Measurements from ENCODE around the gene HYDIN. TPM values are rescaled to one million over a fixed set of nuclear protein-coding genes. Genes with fewer than 3 reads are reported as not detected.
"Not testable (repeated sequence)": the region's sequence is repeated elsewhere in the genome, so short reads cannot be mapped to it uniquely, and the experiment has no call there.

Gene HYDIN
- total RNA-seq, 1 donor from 2014 or later = 4.0 TPM

GRCh38 chr16:71185347-71185746 lies 45.2 kb downstream of the HYDIN start:
- Histone ChIP-seq H3K36me3 (ENCODE audit: control insufficient read depth, insufficient read depth, low read length) (no peaks in the 10 kb centered on the region), H3K27me3 (ENCODE audit: control insufficient read depth, insufficient read depth, low read length) (no peaks in the 10 kb centered on the region), H3K4me3 (ENCODE audit: low read depth, low read length) (no peak overlapping the region)
- no peak for DNase-seq (ENCODE audit: low read depth)
- TF ChIP-seq, protein P1, sequence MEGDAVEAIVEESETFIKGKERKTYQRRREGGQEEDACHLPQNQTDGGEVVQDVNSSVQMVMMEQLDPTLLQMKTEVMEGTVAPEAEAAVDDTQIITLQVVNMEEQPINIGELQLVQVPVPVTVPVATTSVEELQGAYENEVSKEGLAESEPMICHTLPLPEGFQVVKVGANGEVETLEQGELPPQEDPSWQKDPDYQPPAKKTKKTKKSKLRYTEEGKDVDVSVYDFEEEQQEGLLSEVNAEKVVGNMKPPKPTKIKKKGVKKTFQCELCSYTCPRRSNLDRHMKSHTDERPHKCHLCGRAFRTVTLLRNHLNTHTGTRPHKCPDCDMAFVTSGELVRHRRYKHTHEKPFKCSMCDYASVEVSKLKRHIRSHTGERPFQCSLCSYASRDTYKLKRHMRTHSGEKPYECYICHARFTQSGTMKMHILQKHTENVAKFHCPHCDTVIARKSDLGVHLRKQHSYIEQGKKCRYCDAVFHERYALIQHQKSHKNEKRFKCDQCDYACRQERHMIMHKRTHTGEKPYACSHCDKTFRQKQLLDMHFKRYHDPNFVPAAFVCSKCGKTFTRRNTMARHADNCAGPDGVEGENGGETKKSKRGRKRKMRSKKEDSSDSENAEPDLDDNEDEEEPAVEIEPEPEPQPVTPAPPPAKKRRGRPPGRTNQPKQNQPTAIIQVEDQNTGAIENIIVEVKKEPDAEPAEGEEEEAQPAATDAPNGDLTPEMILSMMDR (IDR thresholded peaks at IDR 0.05; ENCODE audit: insufficient read depth, low read length, poor library complexity, severe bottlenecking) = no peak

GRCh38 chr16:71179569-71179968 lies 51.0 kb downstream of the HYDIN start:
- TF ChIP-seq, protein P1 (IDR thresholded peaks at IDR 0.05; ENCODE audit: insufficient read depth, low read length, poor library complexity, severe bottlenecking) = no peak

DNA sequence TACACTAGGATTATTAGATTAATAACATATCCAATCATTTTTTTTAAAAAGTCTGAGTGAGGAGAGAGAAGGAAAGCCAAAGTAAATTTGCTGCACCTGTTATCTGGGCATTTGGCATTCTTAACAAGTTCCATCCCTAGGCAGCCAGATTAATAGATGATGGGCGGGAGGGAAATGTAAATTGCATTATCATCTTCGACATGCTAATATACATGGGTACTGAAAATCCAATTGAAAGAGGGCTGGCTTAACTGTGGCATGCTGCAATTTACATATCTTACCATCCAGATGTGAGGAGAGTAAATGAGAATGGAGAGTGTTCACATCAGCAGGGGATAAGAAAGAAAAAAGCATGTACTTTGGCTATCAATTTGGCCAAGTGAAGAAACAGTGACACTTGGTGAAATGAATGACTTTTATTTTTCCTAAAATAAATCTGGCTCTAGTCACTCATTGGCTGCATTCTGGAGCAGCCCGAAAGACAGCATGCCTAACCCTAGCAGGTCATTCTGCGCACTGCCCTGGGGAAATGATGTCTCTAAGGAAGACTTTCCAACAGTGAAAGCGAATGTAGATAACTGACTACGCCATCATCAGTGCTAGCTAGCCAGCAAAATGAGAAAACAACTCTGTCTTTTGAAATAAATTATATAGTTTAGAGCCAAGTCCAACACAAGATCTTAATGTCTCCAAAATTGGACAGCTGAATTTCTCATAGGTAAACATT lies 57.9 kb downstream of the HYDIN start:
- H3K27me3 ChIP-seq (ENCODE audit: control insufficient read depth, insufficient read depth, low read length) = no peaks in the 10 kb centered on the region
- TF ChIP-seq, protein P1 (IDR thresholded peaks at IDR 0.05; ENCODE audit: insufficient read depth, low read length, poor library complexity, severe bottlenecking) = no peak
- no peaks in the 10 kb centered on the region for H3K36me3 ChIP-seq (ENCODE audit: control insufficient read depth, insufficient read depth, low read length)
- no peak overlapping the region for H3K4me3 ChIP-seq (ENCODE audit: low read depth, low read length)
- no peak for DNase-seq (ENCODE audit: low read depth)

More at GRCh38 chr16:71179569-71179968, 51.0 kb downstream of the HYDIN start:
- H3K27me3 ChIP-seq (ENCODE audit: control insufficient read depth, insufficient read depth, low read length) = no peaks in the 10 kb centered on the region
- no peak for DNase-seq (ENCODE audit: low read depth)
- no peaks in the 10 kb centered on the region for H3K36me3 ChIP-seq (ENCODE audit: control insufficient read depth, insufficient read depth, low read length)
- no peak overlapping the region for H3K4me3 ChIP-seq (ENCODE audit: low read depth, low read length)

GRCh38 chr16:71161007-71161406 lies 69.5 kb downstream of the HYDIN start:
- not testable (repeated sequence) for DNase-seq (ENCODE audit: low read depth); H3K27me3 ChIP-seq (ENCODE audit: control insufficient read depth, insufficient read depth, low read length); H3K36me3 ChIP-seq (ENCODE audit: control insufficient read depth, insufficient read depth, low read length); H3K4me3 ChIP-seq (ENCODE audit: low read depth, low read length)

DNA sequence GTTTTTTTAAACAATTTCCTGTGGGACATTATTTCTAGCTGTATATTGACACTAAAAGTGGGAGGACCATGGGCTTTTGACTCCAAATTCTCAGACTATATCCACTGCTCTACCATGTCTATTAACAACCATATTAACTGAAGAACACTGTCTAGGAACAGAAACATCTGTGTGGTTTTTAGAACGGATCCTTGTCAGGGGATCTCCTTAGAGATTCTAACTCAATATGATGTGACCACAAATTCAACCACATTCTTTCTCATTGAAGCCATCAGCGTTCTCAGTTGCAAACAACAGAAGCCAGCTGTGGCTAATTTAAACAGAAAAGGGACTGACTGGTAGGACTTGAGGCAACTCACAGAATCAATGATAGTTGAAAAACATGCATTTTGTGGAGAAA lies 73.2 kb downstream of the HYDIN start:
- not testable (repeated sequence) for H3K36me3 ChIP-seq (ENCODE audit: control insufficient read depth, insufficient read depth, low read length); DNase-seq (ENCODE audit: low read depth); H3K4me3 ChIP-seq (ENCODE audit: low read depth, low read length); H3K27me3 ChIP-seq (ENCODE audit: control insufficient read depth, insufficient read depth, low read length)

DNA sequence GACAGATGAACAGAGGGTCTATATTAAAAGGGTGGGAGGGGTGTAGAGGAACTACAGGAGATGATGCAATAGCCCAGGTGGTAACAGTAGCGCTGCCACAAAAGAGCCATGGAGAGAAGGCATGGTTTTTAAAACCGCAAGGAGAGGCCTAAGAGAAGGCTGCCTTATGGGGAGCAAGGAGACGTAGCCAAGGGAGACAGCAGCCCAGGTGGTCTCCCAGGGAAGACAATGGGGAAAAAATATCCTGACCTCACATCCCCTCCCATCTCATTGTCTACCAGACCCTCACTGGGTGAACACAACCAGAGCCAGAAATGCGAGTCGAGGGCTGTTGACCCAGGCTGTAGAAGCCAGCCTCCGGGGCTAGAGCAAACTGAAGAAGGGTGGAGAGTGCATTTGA lies 77.2 kb downstream of the HYDIN start:
- not testable (repeated sequence) for H3K4me3 ChIP-seq (ENCODE audit: low read depth, low read length); H3K36me3 ChIP-seq (ENCODE audit: control insufficient read depth, insufficient read depth, low read length); DNase-seq (ENCODE audit: low read depth); H3K27me3 ChIP-seq (ENCODE audit: control insufficient read depth, insufficient read depth, low read length)

DNA sequence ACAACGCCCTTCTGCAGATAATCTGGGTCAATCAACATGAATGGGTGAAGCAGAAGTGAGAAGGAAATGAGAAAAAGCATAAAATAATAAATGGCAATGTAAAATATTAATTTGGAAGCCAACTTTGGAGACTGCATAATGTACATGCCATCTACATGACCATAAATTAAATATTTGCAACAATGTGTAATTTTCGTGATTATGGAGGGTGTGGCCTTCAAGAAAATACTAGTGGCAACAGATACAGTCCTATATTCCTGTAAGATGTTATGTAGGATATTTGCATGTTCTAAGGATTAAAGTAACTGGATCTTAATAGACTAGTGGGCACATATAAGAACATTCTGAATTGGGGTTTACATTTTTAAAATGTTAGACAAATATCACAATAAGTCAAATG lies 78.9 kb downstream of the HYDIN start:
- not testable (repeated sequence) for H3K36me3 ChIP-seq (ENCODE audit: control insufficient read depth, insufficient read depth, low read length); DNase-seq (ENCODE audit: low read depth); H3K27me3 ChIP-seq (ENCODE audit: control insufficient read depth, insufficient read depth, low read length); H3K4me3 ChIP-seq (ENCODE audit: low read depth, low read length)

GRCh38 chr16:71143246-71143645 lies 87.3 kb downstream of the HYDIN start:
- not testable (repeated sequence) for H3K4me3 ChIP-seq (ENCODE audit: low read depth, low read length); H3K36me3 ChIP-seq (ENCODE audit: control insufficient read depth, insufficient read depth, low read length); H3K27me3 ChIP-seq (ENCODE audit: control insufficient read depth, insufficient read depth, low read length); DNase-seq (ENCODE audit: low read depth)

DNA sequence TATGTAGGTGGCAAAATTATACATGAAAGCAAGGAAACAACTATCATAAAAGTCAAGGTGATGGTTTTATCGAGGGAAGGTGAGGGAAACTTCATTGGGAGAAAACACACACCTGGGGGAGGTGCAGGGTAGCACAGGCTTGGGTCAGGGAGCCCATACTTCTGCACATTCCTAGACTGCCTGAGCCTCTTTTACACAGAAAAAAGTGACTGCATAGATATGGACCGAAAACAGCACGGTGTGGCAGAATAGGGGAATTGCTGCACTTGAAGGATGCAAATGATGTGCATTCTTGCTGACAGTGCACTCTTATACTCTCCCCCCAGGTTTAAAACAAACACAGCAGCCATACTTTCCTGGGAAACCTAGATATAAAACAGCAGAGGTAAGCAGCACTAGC lies 120.0 kb downstream of the HYDIN start:
- H3K36me3 ChIP-seq (ENCODE audit: control insufficient read depth, insufficient read depth, low read length); H3K27me3 ChIP-seq (ENCODE audit: control insufficient read depth, insufficient read depth, low read length); H3K4me3 ChIP-seq (ENCODE audit: low read depth, low read length); DNase-seq (ENCODE audit: low read depth): not testable (repeated sequence)

- H3K36me3 ChIP-seq (ENCODE audit: control insufficient read depth, insufficient read depth, low read length); H3K4me3 ChIP-seq (ENCODE audit: low read depth, low read length); DNase-seq (ENCODE audit: low read depth); H3K27me3 ChIP-seq (ENCODE audit: control insufficient read depth, insufficient read depth, low read length): not testable (repeated sequence)
Observed at GRCh38 chr16:71109656-71110208, 120.8 kb downstream of the HYDIN start.

DNA sequence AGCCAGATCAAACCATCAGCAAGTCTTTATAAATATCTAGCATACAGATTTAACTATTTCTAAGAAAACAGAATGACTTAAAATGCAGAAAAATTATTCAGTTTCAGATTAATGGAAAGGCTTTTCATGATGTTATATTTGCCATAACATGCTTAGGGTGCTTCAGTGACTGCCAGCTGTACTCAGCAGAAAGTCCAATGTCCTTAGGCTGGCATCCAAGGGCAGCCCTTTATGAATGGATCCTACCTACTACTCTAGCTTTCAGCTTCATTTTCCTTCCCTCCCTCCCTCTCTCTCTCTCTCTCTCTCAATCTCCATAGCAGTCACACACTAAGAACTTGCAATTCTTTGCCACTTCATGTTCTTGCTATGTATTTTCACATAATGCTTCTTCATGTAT lies 124.6 kb downstream of the HYDIN start:
- H3K36me3 ChIP-seq (ENCODE audit: control insufficient read depth, insufficient read depth, low read length); H3K4me3 ChIP-seq (ENCODE audit: low read depth, low read length); DNase-seq (ENCODE audit: low read depth); H3K27me3 ChIP-seq (ENCODE audit: control insufficient read depth, insufficient read depth, low read length): not testable (repeated sequence)

- not testable (repeated sequence) for H3K27me3 ChIP-seq (ENCODE audit: control insufficient read depth, insufficient read depth, low read length); H3K4me3 ChIP-seq (ENCODE audit: low read depth, low read length); H3K36me3 ChIP-seq (ENCODE audit: control insufficient read depth, insufficient read depth, low read length); DNase-seq (ENCODE audit: low read depth)
Observed at GRCh38 chr16:71083573-71083972, 146.9 kb downstream of the HYDIN start.
